ENCODE data around the gene DNAH8.

Gene DNAH8

GRCh38 chr6:38713812-38714211 lies 1.3 kb upstream of the DNAH8 start:
- no peak overlapping the region for H3K23ac ChIP-seq (ENCODE audit: low read length)

GRCh38 chr6:38714239-38715015 lies 684 bp upstream of the DNAH8 start:
- no peak overlapping the region for H3K4me3 ChIP-seq (ENCODE audit: low read depth, low read length)
- H3K79me2 ChIP-seq (ENCODE audit: control insufficient read depth, insufficient read depth, low read length, poor library complexity): no peaks in the 10 kb centered on the region
- H3K14ac ChIP-seq (ENCODE audit: low read length): no peak overlapping the region
- no peak overlapping the region for H4K8ac ChIP-seq (ENCODE audit: low read depth, low read length)
- H3K9ac ChIP-seq (ENCODE audit: low read length): no peak overlapping the region
- no CpG with 5 or more reads among the region's 4 CpGs for WGBS (ENCODE audit: extremely low coverage, insufficient coverage, insufficient read length)
- no peak overlapping the region for H2BK5ac ChIP-seq (ENCODE audit: low read depth, low read length, poor library complexity)
- H3K36me3 ChIP-seq (ENCODE audit: control insufficient read depth in 1 of 2, insufficient read depth in 2 of 2, low read length in 2 of 2): no peaks in the 10 kb centered on the region
- H3K4me2 ChIP-seq (ENCODE audit: low read length): no peak overlapping the region
- no peak overlapping the region for H3K4ac ChIP-seq (ENCODE audit: low read depth, low read length)
- peaks cover 9% of the 10 kb centered on the region for H3K9me3 ChIP-seq (ENCODE audit: insufficient read depth, low read depth, low read length)
- DNase-seq: peak in 1 of 2 donors; percentile 45
- no peaks in the 10 kb centered on the region for H3K4me1 ChIP-seq (ENCODE audit: control insufficient read depth in 1 of 2, insufficient read depth in 2 of 2, low read length in 2 of 2)
- H2BK12ac ChIP-seq (ENCODE audit: low read length): no peak overlapping the region
- H2BK120ac ChIP-seq (ENCODE audit: insufficient read depth, low read length, poor library complexity): no peak overlapping the region
- H3K27ac ChIP-seq (ENCODE audit: low read depth, low read length): no peak overlapping the region
- no peaks in the 10 kb centered on the region for H3K79me1 ChIP-seq (ENCODE audit: low read length)
- no peak overlapping the region for H3K18ac ChIP-seq (ENCODE audit: low read length)
- H4K91ac ChIP-seq (ENCODE audit: low read depth, low read length): no peak overlapping the region
- no peak overlapping the region for H4K12ac ChIP-seq (ENCODE audit: low read depth, low read length)
- H3K27me3 ChIP-seq (ENCODE audit: insufficient read depth, low read length): no peaks in the 10 kb centered on the region
- H2AFZ ChIP-seq (ENCODE audit: insufficient read depth, low read length, poor library complexity): no peak overlapping the region
- no peak overlapping the region for H3K23ac ChIP-seq (ENCODE audit: low read length)
- no peak overlapping the region for H2AK5ac ChIP-seq (ENCODE audit: low read length)

More at GRCh38 chr6:38713812-38714211, 1.3 kb upstream of the DNAH8 start:
- H3K4ac ChIP-seq (ENCODE audit: low read depth, low read length): no peak overlapping the region
- no peaks in the 10 kb centered on the region for H3K27me3 ChIP-seq (ENCODE audit: insufficient read depth, low read length)
- H3K9ac ChIP-seq (ENCODE audit: low read length): no peak overlapping the region
- no peak overlapping the region for H3K14ac ChIP-seq (ENCODE audit: low read length)
- H3K36me3 ChIP-seq (ENCODE audit: control insufficient read depth in 1 of 2, insufficient read depth in 2 of 2, low read length in 2 of 2): no peaks in the 10 kb centered on the region
- no peak overlapping the region for H4K12ac ChIP-seq (ENCODE audit: low read depth, low read length)
- H4K8ac ChIP-seq (ENCODE audit: low read depth, low read length): no peak overlapping the region
- no CpG with 5 or more reads among the region's 6 CpGs for WGBS (ENCODE audit: extremely low coverage, insufficient coverage, insufficient read length)
- H3K9me3 ChIP-seq (ENCODE audit: insufficient read depth, low read depth, low read length): peaks cover 9% of the 10 kb centered on the region
- H2AK5ac ChIP-seq (ENCODE audit: low read length): no peak overlapping the region
- H2BK12ac ChIP-seq (ENCODE audit: low read length): no peak overlapping the region
- H3K4me1 ChIP-seq (ENCODE audit: control insufficient read depth in 1 of 2, insufficient read depth in 2 of 2, low read length in 2 of 2): no peaks in the 10 kb centered on the region
- H3K27ac ChIP-seq (ENCODE audit: low read depth, low read length): no peak overlapping the region
- no peak for DNase-seq
- H2AFZ ChIP-seq (ENCODE audit: insufficient read depth, low read length, poor library complexity): no peak overlapping the region
- H2BK120ac ChIP-seq (ENCODE audit: insufficient read depth, low read length, poor library complexity): no peak overlapping the region
- H3K4me2 ChIP-seq (ENCODE audit: low read length): no peak overlapping the region
- H3K4me3 ChIP-seq (ENCODE audit: low read depth, low read length): no peak overlapping the region
- no peak overlapping the region for H4K91ac ChIP-seq (ENCODE audit: low read depth, low read length)
- H2BK5ac ChIP-seq (ENCODE audit: low read depth, low read length, poor library complexity): no peak overlapping the region
- no peak overlapping the region for H3K18ac ChIP-seq (ENCODE audit: low read length)
- H3K79me2 ChIP-seq (ENCODE audit: control insufficient read depth, insufficient read depth, low read length, poor library complexity): no peaks in the 10 kb centered on the region
- no peaks in the 10 kb centered on the region for H3K79me1 ChIP-seq (ENCODE audit: low read length)

GRCh38 chr6:38716825-38717224 lies 1.7 kb downstream of the DNAH8 start:
- Histone ChIP-seq H3K4me2 (ENCODE audit: low read length) (no peak overlapping the region), H2BK120ac (ENCODE audit: insufficient read depth, low read length, poor library complexity) (no peak overlapping the region), H4K91ac (ENCODE audit: low read depth, low read length) (no peak overlapping the region), H3K27ac (ENCODE audit: low read depth, low read length) (no peak overlapping the region), H3K9me3 (ENCODE audit: insufficient read depth, low read depth, low read length) (no peaks in the 10 kb centered on the region), H4K12ac (ENCODE audit: low read depth, low read length) (no peak overlapping the region), H2AK5ac (ENCODE audit: low read length) (no peak overlapping the region), H2BK12ac (ENCODE audit: low read length) (no peak overlapping the region), H3K27me3 (ENCODE audit: insufficient read depth, low read length) (no peaks in the 10 kb centered on the region), H2AFZ (ENCODE audit: insufficient read depth, low read length, poor library complexity) (no peak overlapping the region), H3K14ac (ENCODE audit: low read length) (no peak overlapping the region), H3K4me3 (ENCODE audit: low read depth, low read length) (no peak overlapping the region), H3K79me1 (ENCODE audit: low read length) (no peaks in the 10 kb centered on the region), H3K4ac (ENCODE audit: low read depth, low read length) (no peak overlapping the region), H3K79me2 (ENCODE audit: control insufficient read depth, insufficient read depth, low read length, poor library complexity) (no peaks in the 10 kb centered on the region), H3K4me1 (ENCODE audit: control insufficient read depth in 1 of 2, insufficient read depth in 2 of 2, low read length in 2 of 2) (peaks cover 0 to 2% of the 10 kb centered on the region in 2 experiments), H4K8ac (ENCODE audit: low read depth, low read length) (no peak overlapping the region), H3K36me3 (ENCODE audit: control insufficient read depth in 1 of 2, insufficient read depth in 2 of 2, low read length in 2 of 2) (no peaks in the 10 kb centered on the region), H3K18ac (ENCODE audit: low read length) (no peak overlapping the region), H3K23ac (ENCODE audit: low read length) (no peak overlapping the region), H3K9ac (ENCODE audit: low read length) (no peak overlapping the region), H2BK5ac (ENCODE audit: low read depth, low read length, poor library complexity) (no peak overlapping the region)
- no peak for DNase-seq
- WGBS (ENCODE audit: extremely low coverage, insufficient coverage, insufficient read length): no CpG with 5 or more reads among the region's 2 CpGs

- H4K12ac ChIP-seq (ENCODE audit: low read depth, low read length): no peak overlapping the region
- H3K4me2 ChIP-seq (ENCODE audit: low read length): no peak overlapping the region
- no peak overlapping the region for H2BK5ac ChIP-seq (ENCODE audit: low read depth, low read length, poor library complexity)
- H3K4me3 ChIP-seq (ENCODE audit: low read depth, low read length): no peak overlapping the region
- no peak overlapping the region for H3K4ac ChIP-seq (ENCODE audit: low read depth, low read length)
- peaks cover 0 to 2% of the 10 kb centered on the region in 2 experiments for H3K4me1 ChIP-seq (ENCODE audit: control insufficient read depth in 1 of 2, insufficient read depth in 2 of 2, low read length in 2 of 2)
- no peaks in the 10 kb centered on the region for H3K36me3 ChIP-seq (ENCODE audit: control insufficient read depth in 1 of 2, insufficient read depth in 2 of 2, low read length in 2 of 2)
- H3K9ac ChIP-seq (ENCODE audit: low read length): no peak overlapping the region
- no peak overlapping the region for H3K23ac ChIP-seq (ENCODE audit: low read length)
- no peak overlapping the region for H4K8ac ChIP-seq (ENCODE audit: low read depth, low read length)
- H2AFZ ChIP-seq (ENCODE audit: insufficient read depth, low read length, poor library complexity): no peak overlapping the region
- no peak overlapping the region for H3K27ac ChIP-seq (ENCODE audit: low read depth, low read length)
- no peaks in the 10 kb centered on the region for H3K79me1 ChIP-seq (ENCODE audit: low read length)
- H3K9me3 ChIP-seq (ENCODE audit: insufficient read depth, low read depth, low read length): no peaks in the 10 kb centered on the region
- no peak overlapping the region for H3K18ac ChIP-seq (ENCODE audit: low read length)
- H2BK120ac ChIP-seq (ENCODE audit: insufficient read depth, low read length, poor library complexity): no peak overlapping the region
- no peak for DNase-seq
- no peaks in the 10 kb centered on the region for H3K79me2 ChIP-seq (ENCODE audit: control insufficient read depth, insufficient read depth, low read length, poor library complexity)
- H3K27me3 ChIP-seq (ENCODE audit: insufficient read depth, low read length): no peaks in the 10 kb centered on the region
- no peak overlapping the region for H3K14ac ChIP-seq (ENCODE audit: low read length)
- no CpG with 5 or more reads among the region's 1 CpG for WGBS (ENCODE audit: extremely low coverage, insufficient coverage, insufficient read length)
- H4K91ac ChIP-seq (ENCODE audit: low read depth, low read length): no peak overlapping the region
- no peak overlapping the region for H2AK5ac ChIP-seq (ENCODE audit: low read length)
- no peak overlapping the region for H2BK12ac ChIP-seq (ENCODE audit: low read length)
These were observed 4.2 kb downstream of the DNAH8 start for GRCh38 chr6:38719358-38719757.

All from trophoblast cell (in vitro differentiated cells and primary cell).